C4-2B (cell line): Measurements from ENCODE around the gene DNM3.

Experiments used
- CTCF ChIP-seq: fragments of 450-650 bp; conservative IDR thresholded peaks from 2 replicates; pipeline ENCODE4 v1.5.1; 2017; ENCODE audit warnings: mild to moderate bottlenecking
- ZFX ChIP-seq: fragments of 450-650 bp; IDR thresholded peaks from 2 replicates; pipeline ENCODE4 v1.6.1; 2017

GRCh38 chr1:172322219-172323061 lies 481.1 kb downstream of the DNM3 start:
- TF ChIP-seq CTCF, result no peak
- TF ChIP-seq ZFX, result no peak
